ENCODE results near the gene EPM2AIP1. TPM values are rescaled to one million over a fixed set of nuclear protein-coding genes. Genes with fewer than 3 reads are reported as not detected.

The EPM2AIP1 gene
- total RNA-seq, 1 experiment from 2014 or later, result 12.9 TPM

- no peaks in the 10 kb centered on the region for H3K27me3 Mint-ChIP-seq (ENCODE audit: insufficient read depth, unreplicated experiment)
Measured at GRCh38 chr3:37039161-37039846, 46.4 kb upstream of the EPM2AIP1 start.

GRCh38 chr3:37037352-37037751 is 44.4 kb upstream of the EPM2AIP1 start:
- POLR2A ChIA-PET, result interaction anchor here (1.4 kb wide), 1 partner anchor 14 kb away, joined by 4 read pairs; no protein-coding TSS in a partner anchor
- Mint-ChIP-seq H3K4me1 (ENCODE audit: insufficient read depth, unreplicated experiment) (no peaks in the 10 kb centered on the region), H3K36me3 (ENCODE audit: insufficient read depth, unreplicated experiment) (peaks cover 70% of the 10 kb centered on the region), H3K27ac (ENCODE audit: low read depth, unreplicated experiment) (no peak overlapping the region), H3K4me3 (ENCODE audit: unreplicated experiment) (no peak overlapping the region), H3K9me3 (ENCODE audit: unreplicated experiment) (no peaks in the 10 kb centered on the region), H3K27me3 (ENCODE audit: insufficient read depth, unreplicated experiment) (no peaks in the 10 kb centered on the region)
- BruUV-seq (replicated peaks), result no TSS peak
- DNase-seq (ENCODE audit: unreplicated experiment), result no peak
- intact Hi-C loops (cut with micrococcal nuclease), result no loop called here
- CTCF ChIA-PET, result interaction anchor here (0.6 to 0.9 kb wide), 3 partner anchors 9 to 204 kb away, joined by 3 read pairs; partner anchors contain the start of gene MLH1
- no peak for TF ChIP-seq CTCF (IDR thresholded peaks at IDR 0.05; ENCODE audit: unreplicated experiment)

More at GRCh38 chr3:37039161-37039846, 46.4 kb upstream of the EPM2AIP1 start:
- no TSS peak for BruUV-seq (replicated peaks)
- ChIA-PET POLR2A (interaction anchor here (0.9 kb wide), 1 partner anchor 12 kb away, joined by 3 read pairs; no protein-coding TSS in a partner anchor), CTCF (interaction anchor here (0.7 to 0.8 kb wide), 2 partner anchors 15 to 29 kb away, joined by 3 to 4 read pairs; no protein-coding TSS in a partner anchor)
- no peak for DNase-seq (ENCODE audit: unreplicated experiment)
- Mint-ChIP-seq H3K27ac (ENCODE audit: low read depth, unreplicated experiment) (no peak overlapping the region), H3K4me1 (ENCODE audit: insufficient read depth, unreplicated experiment) (no peaks in the 10 kb centered on the region), H3K36me3 (ENCODE audit: insufficient read depth, unreplicated experiment) (peaks cover 62% of the 10 kb centered on the region), H3K4me3 (ENCODE audit: unreplicated experiment) (no peak overlapping the region), H3K9me3 (ENCODE audit: unreplicated experiment) (no peaks in the 10 kb centered on the region)
- intact Hi-C loops (cut with micrococcal nuclease), result no loop called here
- no peak for TF ChIP-seq CTCF (IDR thresholded peaks at IDR 0.05; ENCODE audit: unreplicated experiment)

- ChIA-PET CTCF (interaction anchor here (0.7 kb wide), 1 partner anchor 908 kb away, joined by 3 read pairs; no protein-coding TSS in a partner anchor), POLR2A (no interaction called here)
- Mint-ChIP-seq H3K4me1 (ENCODE audit: insufficient read depth, unreplicated experiment) (no peaks in the 10 kb centered on the region), H3K4me3 (ENCODE audit: unreplicated experiment) (no peak overlapping the region), H3K27me3 (ENCODE audit: insufficient read depth, unreplicated experiment) (no peaks in the 10 kb centered on the region), H3K36me3 (ENCODE audit: insufficient read depth, unreplicated experiment) (peaks cover 89% of the 10 kb centered on the region), H3K27ac (ENCODE audit: low read depth, unreplicated experiment) (no peak overlapping the region), H3K9me3 (ENCODE audit: unreplicated experiment) (no peaks in the 10 kb centered on the region)
- no peak for TF ChIP-seq CTCF (IDR thresholded peaks at IDR 0.05; ENCODE audit: unreplicated experiment)
- BruUV-seq (replicated peaks), result no TSS peak
- intact Hi-C loops (cut with micrococcal nuclease), result no loop called here
- DNase-seq (ENCODE audit: unreplicated experiment), result no peak
Measured at GRCh38 chr3:37032961-37033360, 40.0 kb upstream of the EPM2AIP1 start.

- no TSS peak for BruUV-seq (replicated peaks)
- CTCF ChIA-PET, result interaction anchor here (0.6 kb wide), 1 partner anchor 1086 kb away, joined by 3 read pairs; no protein-coding TSS in a partner anchor
- Mint-ChIP-seq H3K36me3 (ENCODE audit: insufficient read depth, unreplicated experiment) (peaks cover 94% of the 10 kb centered on the region), H3K9me3 (ENCODE audit: unreplicated experiment) (no peaks in the 10 kb centered on the region), H3K27ac (ENCODE audit: low read depth, unreplicated experiment) (no peak overlapping the region), H3K4me1 (ENCODE audit: insufficient read depth, unreplicated experiment) (no peaks in the 10 kb centered on the region), H3K4me3 (ENCODE audit: unreplicated experiment) (no peak overlapping the region), H3K27me3 (ENCODE audit: insufficient read depth, unreplicated experiment) (no peaks in the 10 kb centered on the region)
- intact Hi-C loops (cut with micrococcal nuclease), result no loop called here
- POLR2A ChIA-PET, result interaction anchor here (0.8 kb wide), 2 partner anchors 39 to 116 kb away, joined by 3 read pairs; partner anchors contain the start of gene EPM2AIP1
- TF ChIP-seq CTCF (IDR thresholded peaks at IDR 0.05; ENCODE audit: unreplicated experiment), result no peak
- DNase-seq (ENCODE audit: unreplicated experiment), result no peak
Measured at GRCh38 chr3:37031096-37031682, 38.3 kb upstream of the EPM2AIP1 start.
